Stimulated activated naive CD4-positive, alpha-beta T cell (primary cell): ENCODE results near the gene DNAJB1.
"Not testable (repeated sequence)": the region's sequence is repeated elsewhere in the genome, so short reads cannot be mapped to it uniquely, and the experiment has no call there.

Experiments used
- DNase-seq, 6 experiments: peaks; one replicate each; lab custom pipeline; 2025; lab: John Stamatoyannopoulos, UW

The DNAJB1 gene

DNA sequence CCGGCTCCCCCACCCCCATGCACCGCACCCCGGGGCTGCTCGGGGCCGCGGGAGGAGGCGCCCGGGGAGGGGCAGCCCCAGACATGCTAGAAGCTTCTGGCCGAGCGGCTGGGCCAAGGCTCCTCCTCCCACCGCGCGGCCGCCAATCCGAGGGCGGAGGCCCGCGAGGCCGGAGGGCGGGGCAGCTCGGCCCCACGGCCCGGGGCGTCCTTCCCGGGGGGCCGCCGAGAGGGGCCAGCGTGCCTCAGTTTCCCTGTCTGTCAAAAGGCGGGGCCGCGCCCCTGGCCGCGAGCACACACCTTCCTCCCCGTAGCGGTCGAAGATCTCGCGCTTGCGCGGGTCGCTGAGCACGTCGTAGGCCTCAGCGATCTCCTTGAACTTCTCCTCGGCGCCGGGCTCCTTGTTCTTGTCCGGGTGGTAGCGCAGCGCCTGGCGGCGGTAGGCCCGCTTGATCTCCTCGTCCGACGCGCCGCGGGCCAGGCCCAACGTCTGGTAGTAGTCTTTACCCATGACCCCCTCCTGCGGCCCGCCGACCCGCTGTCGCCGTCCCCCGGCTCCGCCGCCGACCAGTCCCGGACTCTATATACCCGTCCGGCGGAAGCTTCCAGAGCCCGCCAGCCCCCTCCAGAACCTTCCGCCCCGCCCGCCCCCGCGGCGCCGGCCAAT lies at the start of gene DNAJB1:
DNAJB1 (minus strand) TSS at position 558 of the 666 bp plus-strand sequence; CDS start at position 510, 48 bp downstream.
- DNase-seq: peak in 5 of 6 experiments; percentile 57 to 78 (median 70)

DNA sequence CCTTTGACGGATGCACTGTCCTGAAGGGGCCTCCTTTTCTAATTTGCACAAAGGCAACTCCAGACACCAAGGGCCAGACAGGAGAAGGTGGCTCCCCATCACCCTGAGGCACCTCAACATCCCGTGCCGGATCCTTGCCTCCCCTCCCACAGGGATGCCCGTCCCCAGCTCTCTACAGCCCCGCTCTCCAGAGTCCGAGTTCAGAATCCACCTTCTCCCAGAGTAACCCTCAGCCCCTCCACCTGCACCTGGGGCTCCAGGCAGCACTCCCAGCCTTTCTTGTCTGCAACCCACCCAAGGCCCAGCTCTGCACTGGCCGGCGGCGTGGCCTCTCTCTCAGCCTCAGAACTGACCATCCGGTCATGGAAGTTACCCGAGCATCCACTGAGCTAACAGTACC lies 48.9 kb upstream of the DNAJB1 start:
- no peak for DNase-seq

DNA sequence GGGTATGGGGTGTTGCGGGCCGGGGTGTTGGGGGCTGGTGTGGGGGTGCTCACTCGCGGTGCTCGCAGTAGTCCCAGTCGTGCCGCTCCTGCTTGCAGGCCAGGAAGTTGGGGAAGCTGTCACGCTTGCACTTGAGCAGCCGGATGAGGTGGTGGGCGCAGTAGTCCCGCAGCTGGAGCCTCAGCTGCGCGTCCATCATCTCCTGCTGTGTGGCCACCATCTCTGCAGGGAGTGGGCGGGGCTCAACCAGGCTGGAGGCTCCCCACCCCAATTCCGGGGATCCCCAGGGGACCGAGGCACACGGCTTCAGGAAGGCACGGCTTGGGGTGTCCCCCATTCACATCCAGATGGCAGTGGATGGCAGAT lies 48.5 kb upstream of the DNAJB1 start:
- no peak for DNase-seq

DNA sequence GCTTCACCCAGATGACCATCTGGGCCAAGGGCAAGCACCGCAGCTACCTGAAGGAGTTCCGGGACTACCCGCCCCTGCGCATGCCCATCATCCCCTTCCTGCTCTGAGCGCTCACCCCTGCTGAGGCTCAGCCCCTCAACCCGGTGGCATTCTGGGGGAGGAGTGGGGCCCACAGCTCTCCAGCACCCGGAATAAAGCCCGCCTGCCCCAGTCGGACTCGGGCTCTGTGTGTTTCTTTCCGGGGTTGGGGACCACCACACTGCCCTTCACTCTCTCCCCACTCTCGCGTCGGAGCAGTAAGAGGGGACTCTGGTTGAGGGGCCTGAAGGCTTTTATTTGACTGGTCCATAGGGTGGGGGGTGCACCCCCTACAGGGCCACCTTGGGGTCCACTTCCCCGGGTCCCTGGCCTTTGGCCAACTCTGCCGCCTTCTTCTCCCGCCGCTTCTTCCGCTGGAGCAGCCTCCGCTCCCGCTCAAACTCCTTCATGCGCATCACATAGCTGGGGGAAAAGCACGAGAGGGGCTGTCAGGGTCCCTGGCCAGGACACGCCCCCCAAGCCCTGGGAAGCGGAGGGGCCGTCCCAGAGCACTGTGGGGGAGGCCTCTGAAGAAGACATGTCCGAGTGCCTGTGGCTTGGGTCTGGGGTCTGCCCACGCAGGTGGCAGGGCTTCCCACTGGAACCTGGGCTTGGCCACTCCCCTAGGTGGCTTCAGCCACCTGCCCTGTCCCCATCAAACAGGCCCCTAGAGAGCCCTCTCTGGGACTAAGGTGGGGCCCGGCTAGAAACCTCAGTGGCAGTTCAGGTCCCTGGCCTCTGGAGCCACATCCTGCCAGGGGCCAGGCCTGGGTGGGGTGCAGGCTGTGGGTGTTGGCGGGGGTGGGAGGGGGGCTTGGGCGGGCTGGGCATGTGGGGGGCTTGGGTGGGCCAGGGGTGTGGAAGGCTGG lies 47.8 kb upstream of the DNAJB1 start:
- DNase-seq: no peak

DNA sequence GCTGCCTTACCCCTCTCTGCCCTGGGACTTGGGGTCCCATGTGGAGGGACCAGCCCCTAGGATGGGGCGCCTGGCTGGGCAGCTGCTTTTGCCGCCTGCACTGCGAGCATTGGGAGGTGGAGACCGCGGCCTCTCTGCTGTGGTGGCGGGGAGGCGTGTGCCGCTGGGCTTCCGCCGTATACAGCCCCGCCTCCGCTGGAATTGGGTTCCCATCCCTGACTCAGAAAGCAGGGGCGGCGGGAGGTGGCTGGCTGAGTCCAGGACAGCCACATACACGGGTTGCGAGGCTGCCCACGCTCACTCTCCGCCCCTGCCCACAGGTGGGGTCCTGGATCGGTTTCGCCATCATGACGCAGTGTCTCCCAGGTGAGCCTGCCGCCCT lies 47.1 kb upstream of the DNAJB1 start:
- DNase-seq: no peak

DNA sequence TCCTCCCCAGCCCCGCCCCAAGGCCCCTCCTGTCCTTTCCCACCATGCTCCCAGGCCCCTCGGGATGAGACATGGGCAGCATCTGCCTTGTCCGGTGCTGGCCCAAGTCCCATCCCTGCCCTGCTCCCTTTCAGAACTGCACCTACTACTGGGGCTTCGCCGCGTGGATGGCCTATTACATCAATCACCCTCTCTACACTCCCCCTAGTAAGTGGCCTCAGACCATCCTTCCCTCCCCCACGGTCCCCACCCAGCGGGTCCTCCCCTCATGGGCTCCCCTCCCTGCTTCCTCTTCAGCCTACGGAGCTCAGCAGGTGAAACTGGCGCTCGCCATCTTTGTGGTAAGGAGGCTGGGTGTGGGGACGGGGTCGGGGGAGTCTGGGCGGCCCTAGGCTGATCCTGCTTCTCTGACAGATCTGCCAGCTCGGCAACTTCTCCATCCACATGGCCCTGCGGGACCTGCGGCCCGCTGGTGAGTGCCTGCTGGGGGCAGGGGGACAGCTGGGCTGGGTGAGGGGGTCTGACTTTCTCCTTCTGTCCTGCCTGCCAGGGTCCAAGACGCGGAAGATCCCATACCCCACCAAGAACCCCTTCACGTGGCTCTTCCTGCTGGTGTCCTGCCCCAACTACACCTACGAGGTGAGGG lies 46.6 kb upstream of the DNAJB1 start:
- not testable (repeated sequence) for DNase-seq

DNA sequence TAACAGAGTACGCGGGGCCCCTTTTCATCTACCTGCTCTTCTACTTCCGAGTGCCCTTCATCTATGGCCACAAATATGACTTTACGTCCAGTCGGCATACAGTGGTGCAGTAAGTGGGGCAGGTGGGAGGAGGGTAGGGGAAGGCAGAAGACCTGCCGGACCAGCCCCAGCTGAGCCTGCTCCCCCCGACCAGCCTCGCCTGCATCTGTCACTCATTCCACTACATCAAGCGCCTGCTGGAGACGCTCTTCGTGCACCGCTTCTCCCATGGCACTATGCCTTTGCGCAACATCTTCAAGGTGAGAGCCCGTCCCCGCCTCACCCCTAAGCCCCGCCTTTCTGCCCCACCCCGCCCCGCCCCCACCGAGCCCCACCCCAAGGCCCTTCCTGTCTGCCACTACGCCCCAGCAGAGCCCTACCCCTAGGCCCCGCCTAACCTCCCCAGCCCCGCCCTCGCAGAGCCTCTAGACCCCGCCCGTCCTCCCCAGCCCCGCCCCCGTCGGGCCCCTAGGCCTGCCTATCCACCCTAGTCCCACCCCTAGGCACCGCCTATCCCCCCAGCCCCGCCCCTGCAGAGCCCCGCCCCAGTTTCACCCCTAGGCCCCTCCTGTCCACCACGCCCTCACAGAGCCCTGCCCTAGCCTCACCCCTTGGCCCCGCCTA lies 45.9 kb upstream of the DNAJB1 start:
- peak in 5 of 6 experiments; percentile 5 to 55 (median 30) for DNase-seq

DNA sequence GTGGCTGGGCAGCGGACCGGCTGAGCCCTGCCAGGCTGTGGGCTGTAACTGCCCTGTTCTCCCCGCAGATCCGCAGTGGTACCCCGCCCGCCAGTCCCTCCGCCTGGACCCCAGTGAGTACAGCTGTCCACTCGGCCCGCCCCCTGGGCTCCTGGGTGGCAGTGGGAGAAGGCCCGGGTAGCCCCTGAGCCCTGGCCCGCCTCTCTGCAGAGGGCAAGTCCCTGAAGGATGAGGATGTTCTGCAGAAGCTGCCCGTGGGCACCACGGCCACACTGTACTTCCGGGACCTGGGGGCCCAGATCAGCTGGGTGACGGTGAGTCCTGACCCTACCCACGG lies 45.4 kb upstream of the DNAJB1 start:
- no peak for DNase-seq

DNA sequence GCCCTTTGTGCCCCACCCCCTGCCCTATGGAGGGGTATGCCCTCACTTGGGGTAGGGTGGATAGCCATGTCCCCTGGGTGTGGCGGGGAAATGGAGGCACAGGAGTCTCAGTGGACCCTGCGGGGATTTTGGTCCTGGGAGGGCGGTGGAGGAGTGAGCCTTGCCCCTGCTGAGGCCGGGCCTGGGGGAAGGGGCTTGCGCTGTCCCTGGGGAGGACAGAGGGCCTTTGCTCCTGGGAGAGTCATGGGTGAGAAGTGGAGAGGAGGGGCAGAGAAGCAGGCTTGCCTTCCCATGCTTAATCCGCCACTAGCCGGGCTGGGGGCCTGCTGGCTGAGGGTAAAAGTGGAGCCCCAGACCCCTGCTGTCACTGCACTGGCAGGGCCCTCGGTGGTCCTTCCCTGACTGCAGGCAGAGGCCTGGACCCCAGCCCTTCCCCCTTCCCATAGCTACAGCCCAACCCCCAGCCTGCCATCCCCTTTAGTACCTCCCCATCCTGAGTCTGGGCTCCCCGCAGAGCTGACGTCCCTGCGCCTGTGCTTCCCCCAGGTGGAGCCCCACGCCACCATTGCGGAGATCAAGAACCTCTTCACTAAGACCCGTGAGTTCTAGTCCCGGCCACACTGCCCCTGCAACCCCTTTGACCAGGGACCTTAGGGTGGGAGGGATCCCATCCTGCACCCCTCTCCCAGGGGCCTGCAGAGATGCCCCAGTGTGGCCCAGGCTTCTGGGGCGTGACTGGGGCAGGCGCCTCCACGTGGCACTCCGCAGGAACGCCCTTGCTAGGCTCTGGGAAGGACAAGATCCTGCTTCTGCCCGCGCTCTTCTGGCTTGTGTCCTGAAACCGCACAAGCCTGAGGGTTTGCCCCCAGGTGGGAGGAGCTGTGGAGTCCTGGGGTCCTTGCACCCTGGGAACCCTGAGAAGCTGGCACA lies 44.7 kb upstream of the DNAJB1 start:
- no peak for DNase-seq

DNA sequence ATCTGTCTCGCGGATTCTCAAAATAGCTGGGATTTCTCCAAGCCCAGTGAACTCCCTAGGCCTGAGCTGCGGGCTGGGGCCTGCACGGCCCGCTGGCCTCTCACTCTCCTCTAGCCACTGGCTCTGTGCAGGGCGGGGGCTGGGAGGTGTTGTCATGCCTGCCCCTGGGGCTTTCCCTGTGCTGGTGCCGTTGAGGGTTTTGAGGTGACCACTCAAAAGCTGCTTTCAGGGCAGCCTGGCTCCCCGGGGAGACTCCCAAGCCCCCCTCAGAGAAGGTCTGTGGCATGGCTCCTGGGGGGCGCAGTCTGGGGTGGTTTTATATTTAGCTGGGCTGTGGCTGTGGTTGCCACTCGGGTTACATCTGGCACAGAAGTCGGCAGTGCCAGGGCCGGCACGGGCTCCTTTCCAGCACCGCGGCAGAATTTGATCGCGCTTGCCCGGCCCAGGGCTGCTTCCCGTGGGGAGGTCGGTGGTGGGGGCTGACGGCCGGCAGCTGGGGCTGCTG lies 43.7 kb upstream of the DNAJB1 start:
- no peak for DNase-seq

DNA sequence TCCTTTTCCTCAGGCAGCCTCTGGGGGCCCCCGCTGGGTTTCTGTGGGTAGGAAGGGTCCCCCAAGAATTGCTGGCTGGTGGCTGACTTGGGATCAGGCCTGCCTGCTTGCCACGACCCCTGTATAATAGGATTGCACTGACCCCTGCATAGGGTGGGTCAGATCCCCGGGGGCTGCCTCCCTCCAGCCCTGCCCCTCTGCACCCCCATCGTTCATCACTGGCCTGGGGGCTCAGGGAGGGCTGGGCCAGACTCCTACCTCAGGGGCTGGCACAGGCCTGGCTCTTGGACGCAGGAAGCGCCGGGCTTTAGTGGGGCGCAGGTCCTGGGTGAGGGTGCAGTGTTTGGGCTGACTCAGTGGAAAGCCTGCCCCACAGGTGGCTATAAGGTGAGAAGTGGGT lies 43.1 kb upstream of the DNAJB1 start:
- no peak for DNase-seq

DNA sequence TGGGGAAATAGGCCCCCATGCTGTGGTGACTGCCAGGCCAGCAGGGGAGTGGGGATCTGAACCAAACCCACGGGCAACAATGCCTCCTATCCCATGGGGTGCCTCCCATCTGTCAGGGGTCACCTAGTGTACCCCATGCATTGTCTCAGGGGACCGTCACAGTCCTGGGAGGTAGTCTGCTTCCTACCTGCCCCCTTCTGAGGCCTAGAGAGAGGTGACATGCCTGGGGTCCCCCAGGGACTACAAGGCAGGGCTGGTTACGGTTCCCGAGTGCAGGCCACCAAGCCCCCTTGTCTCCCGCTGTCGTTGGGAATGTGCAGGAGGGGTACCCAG lies 42.5 kb upstream of the DNAJB1 start:
- no peak for DNase-seq

DNA sequence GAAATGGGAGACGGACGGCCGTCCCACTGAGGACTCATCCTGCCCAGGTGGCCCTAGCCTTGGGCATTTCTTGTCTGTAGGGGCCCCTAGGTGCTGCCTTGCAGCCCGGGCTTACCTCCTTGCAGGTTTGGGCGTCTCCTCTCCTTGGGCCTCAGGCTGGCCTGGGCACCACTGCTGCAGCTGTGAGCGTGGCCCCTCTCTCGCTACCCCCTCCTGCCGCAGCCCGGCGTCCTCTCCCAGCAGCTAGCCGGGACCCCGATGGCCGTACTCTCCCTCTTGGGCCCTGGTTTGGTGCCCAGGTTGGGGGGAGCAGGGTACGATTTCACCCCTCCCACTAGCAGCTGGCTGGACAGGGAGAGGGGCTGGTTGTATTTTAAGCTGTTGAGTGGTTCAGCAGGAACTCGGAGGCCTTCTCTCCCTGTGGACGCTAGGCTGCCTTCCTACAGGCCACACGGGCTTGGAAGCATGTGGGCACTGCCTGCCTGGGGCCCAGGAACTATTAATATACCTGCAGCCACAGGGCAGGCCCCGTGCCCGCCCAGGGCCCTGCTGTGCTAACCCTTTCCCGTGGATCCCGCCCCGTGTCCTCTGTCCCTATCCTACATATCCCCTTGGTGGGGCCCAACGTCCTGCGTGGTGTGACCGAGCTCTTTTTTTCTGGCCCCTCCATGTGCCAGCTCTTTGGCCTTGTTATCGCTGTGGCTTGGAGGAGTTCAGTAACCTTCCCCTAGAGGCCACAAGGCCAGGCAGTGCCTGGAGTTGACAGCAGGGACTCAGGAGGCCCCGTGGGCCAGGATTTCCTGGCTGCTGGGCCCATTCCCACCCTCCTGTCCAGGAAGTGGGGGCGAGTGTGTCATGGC lies 41.9 kb upstream of the DNAJB1 start:
- DNase-seq: no peak

DNA sequence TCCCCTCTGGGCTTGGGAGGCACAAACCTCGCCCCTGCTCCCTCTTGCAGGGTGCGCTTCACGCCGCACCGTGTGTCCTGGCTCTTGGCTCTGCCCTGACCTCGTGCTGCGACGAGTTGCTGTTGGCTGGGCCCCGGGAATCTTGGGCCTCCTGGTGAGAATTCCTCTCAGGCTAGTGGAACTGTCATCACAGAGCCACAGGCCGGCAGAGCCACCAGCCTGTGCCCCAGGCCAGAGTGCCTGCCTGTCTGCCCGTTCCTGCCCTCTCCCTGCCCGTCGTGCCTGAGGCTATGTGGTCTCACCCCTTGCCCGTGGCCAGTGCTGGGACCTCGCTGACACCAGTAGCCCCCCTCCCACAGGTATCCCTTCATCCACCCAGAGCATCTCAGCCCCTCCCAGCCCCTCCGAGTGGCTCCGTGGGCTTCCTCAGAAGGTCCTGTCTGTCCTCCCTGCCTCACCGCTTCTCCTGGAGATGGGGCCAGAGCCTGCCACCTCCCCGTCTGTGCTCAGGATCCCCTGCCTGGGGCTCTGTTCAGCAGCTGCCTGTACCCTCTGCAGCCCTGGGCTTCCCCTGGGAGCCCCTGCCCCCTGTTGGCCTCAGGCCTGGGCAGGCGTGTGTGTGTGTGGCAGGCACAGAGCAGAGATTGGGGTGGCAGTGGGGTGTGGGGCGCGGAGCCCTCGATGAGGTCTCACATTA lies 40.3 kb upstream of the DNAJB1 start:
- no peak for DNase-seq

DNA sequence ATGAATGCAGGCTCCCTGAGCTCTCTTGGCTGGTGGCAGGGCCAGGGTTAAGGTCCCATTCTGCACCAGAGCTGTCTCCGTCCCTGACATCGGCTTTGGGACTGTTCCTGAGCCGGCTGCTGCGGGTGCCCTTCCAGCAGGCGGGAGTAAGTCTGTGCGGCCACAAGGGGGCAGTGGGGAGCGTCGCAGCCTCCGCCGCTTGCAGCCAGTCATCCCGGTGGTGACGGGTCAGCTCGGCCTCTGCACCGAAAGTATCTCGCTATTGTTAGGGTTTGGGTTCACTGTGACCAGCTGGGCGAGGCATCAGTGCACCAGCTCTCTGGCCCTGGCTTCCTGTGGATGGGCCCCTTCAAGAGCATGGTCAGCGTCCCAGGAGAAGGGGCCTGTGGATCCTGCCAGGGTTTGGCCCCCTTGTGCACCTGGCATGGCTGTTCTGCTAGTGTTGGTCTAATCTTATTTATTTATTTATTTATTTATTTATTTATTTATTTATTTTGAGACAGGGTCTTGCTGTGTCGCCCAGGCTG lies 38.5 kb upstream of the DNAJB1 start:
- peak; percentile 25 to 66 (median 56) for DNase-seq

DNA sequence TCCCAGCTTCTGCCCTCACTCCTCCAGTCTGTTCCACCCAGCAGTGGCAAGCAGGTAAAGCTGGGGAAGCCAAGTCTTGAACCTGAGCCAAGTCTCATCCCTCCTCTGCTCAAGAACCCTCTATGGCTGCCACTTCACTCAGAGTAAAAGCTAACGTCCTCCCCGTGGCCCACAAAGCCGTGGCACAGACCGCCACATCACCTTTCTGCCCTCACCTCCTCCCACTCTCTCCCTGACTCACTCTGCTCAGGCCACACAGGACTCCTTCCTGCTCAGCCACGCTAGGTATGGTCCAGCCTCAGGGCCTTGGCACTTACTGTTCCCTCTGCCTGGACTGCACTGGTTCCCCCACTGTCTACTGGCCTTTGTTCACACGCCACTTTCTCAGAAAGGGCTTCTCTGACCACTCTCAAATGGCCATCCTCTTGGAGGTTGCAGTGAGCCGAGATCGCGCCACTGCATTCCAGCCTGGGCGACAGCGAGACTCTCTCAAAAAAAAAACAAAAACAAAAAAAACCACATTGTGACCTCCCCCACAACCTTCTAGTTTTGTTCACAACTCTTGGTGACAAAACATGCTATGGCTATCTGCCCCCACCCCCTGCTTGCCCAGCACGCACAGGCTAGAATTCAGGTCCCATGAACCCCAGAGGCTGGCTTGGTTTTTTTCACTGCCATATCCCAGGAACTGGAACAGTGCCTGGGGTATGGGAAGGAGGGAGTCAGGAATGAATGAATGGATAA lies 37.9 kb upstream of the DNAJB1 start:
- no peak for DNase-seq

DNA sequence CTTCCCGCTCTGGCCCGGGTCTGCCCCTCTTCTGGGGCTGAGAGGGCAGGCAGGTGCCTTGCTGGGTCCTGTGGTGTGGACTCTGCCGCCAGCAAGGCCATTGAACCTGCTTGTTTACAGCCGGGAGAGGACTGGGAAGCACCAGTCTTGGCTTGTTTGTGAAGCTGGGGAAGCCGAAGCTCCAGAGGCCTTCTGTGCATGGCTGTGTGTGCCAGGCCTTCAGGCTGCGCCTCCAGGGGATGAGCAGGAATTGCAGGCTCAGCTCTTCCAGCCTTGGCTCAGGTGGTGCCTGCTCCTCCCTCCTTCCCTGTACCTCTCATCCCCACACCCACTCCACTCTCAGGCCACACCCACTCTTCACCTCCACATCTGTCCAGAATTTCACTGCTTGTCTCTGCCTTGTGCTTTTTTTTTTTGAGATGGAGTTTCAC lies 36.2 kb upstream of the DNAJB1 start:
- DNase-seq: no peak

DNA sequence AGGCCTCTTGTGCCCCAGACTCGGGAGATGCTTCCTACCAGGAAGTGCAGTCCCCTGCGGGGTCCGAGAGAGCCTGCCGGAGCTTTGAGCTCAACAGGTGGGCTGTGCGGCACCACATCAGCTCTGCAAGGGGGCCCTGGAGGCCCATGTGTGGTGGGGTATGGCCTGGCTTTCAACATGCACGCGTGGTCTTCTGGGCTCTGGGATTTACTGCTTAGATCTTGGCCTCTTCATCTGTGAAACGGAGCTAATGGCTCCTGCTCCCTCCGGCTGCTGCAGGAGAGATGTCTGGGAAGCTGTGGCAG lies 35.7 kb upstream of the DNAJB1 start:
- no peak for DNase-seq
